Choroid plexus epithelial cell (primary cell): ENCODE data around the gene FOXN4.

Source experiments
- DNase-seq: peaks from one replicate; pipeline ENCODE4 v3.0.0-alpha.2; 2010; ENCODE audit warnings: low read depth
- H3K4me3 ChIP-seq: 2 replicates; pipeline ENCODE4 v1.5.1; 2011; ENCODE audit warnings: low read depth, mild to moderate bottlenecking, control low read depth, low read length, moderate library complexity
- TF ChIP-seq, protein P1 (sequence below): conservative IDR thresholded peaks from 2 replicates; pipeline ENCODE4 v1.5.1; 2011; ENCODE audit warnings: low read depth, mild to moderate bottlenecking, control low read depth, inconsistent platforms, low read length, moderate library complexity

FOXN4 gene

DNA sequence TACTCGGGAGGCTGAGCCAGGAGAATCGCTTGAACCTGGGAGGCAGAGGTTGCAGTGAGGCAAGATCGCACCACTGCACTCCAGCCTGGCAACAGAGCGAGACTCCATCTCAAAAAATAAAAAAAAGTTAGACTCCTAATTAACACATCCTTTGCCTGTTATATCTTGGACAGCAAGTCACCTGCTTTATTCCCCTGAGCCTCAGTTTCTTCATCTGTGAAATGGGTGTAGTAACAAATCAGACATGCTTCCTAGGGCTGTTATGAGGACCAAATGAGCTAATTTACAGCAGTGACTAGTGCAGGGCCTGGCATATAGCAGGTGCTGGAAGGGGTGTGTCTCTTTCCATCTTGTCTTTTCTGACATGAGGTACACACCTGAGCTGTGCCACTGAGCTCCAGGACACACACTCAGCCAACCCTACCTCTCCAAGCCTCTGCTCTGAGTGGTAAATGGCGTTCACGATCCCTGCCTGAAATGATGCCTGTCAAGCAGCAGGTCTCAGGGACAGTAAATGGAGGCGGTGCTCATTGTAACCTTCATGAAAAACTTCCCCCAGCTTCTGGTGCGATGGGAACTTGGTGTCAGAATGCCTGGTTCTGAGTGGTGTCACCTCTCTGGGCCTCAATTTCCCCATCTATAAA is 31.7 kb downstream of the FOXN4 start:
- no peak overlapping the region for H3K4me3 ChIP-seq
- TF ChIP-seq, protein P1, sequence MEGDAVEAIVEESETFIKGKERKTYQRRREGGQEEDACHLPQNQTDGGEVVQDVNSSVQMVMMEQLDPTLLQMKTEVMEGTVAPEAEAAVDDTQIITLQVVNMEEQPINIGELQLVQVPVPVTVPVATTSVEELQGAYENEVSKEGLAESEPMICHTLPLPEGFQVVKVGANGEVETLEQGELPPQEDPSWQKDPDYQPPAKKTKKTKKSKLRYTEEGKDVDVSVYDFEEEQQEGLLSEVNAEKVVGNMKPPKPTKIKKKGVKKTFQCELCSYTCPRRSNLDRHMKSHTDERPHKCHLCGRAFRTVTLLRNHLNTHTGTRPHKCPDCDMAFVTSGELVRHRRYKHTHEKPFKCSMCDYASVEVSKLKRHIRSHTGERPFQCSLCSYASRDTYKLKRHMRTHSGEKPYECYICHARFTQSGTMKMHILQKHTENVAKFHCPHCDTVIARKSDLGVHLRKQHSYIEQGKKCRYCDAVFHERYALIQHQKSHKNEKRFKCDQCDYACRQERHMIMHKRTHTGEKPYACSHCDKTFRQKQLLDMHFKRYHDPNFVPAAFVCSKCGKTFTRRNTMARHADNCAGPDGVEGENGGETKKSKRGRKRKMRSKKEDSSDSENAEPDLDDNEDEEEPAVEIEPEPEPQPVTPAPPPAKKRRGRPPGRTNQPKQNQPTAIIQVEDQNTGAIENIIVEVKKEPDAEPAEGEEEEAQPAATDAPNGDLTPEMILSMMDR: no peak
- no peak for DNase-seq

DNA sequence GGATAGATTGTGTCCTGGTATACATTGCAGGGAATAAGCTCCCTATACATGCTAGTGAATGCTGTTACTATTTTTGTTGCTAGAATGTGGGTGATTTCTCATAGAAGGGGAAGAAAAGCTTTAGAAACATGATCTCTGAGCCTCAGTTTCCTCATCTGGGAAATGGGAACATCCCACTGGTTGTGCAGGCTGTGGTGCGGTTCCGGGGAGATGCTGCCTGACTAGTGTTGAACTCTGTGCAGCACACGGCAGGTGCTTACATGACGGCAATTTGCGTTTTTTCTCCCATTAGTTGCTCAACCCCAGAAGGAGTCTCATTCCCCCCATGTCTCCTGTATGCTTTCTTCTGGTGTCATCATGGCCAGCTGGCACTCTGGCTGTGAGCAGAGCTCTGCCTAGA is 32.9 kb downstream of the FOXN4 start:
- TF ChIP-seq, protein P1: no peak
- no peak overlapping the region for H3K4me3 ChIP-seq
- DNase-seq: no peak

DNA sequence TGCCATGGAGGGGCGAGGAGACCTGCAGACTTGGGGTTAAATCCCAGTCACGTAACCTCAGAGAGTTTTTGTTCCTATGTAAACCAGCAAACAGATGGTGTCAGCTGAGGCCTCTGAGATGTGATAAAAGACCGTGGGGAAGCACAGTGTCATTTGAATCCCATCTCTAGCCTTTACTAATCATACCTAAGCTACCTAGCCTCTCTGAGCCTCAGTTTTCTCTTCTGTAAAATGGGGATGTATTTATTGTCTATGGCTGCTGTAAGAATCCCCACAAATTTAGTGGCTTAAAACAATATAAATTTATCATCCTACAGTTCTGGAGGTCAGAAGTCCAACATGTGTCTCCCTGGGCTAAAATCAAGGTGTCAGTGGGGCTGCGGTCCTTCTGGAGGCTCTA is 33.9 kb downstream of the FOXN4 start:
- no peak for DNase-seq
- TF ChIP-seq, protein P1: no peak
- no peak overlapping the region for H3K4me3 ChIP-seq

DNA sequence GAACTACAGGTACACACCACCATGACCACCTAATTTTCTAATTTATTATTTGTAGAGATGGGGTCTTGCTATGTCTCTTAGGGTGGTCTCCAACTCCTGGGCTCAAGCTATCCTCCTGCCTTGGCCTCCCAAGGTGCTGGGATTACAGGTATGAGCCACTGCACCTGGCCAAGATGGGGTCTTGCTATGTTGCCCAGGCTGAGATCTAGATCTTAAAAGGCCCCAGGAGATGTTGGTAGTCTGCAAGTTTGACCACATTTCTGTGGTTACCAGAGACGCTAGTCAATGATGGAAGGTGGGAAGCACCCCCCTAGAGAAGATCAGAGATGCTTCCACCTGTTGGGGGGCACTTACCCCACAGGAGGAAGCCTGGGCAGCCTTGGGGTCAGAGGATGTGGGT is 34.7 kb downstream of the FOXN4 start:
- TF ChIP-seq, protein P1: no peak
- no peak overlapping the region for H3K4me3 ChIP-seq
- DNase-seq: no peak

DNA sequence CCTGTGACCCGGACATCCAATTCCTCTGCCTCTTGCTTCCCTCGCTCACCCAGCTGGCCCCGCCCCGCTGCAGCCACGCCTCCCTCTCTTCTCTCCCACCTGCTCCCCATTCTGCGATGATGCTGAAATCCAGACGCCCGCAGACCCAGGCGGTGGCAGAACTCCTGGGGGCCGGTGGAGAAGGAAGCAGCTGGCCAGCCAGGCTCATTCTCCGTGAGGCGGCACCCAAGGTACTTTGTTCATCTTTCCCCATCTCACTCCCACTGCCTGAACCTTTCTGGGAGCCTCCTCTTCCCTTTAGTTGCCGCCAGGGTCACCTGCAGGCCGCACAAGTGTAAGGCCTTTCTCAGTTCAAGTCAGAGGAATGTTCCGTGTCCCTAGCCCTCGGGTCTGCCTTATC is 35.7 kb downstream of the FOXN4 start:
- TF ChIP-seq, protein P1: no peak
- DNase-seq: no peak
- H3K4me3 ChIP-seq: no peak overlapping the region

DNA sequence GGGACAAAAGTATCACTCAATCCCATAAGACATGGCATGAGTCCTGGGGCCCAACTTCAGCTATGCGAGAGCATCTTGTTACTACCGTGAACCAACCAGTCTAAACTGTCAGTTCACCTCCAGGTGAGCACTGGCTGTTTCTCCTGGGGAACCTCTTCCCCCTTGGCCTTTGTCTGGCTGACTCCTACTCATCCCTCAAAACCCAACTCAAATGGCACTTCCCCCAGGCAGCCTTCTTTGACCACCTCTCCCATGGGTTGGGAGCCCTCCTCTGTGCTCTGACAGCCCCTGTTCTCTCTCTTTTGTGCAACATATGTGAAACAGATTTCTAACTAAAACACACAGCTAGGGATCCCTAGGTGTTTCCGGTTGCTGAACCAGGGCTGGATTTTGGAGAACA is 37.7 kb downstream of the FOXN4 start:
- TF ChIP-seq, protein P1: no peak
- H3K4me3 ChIP-seq: no peak overlapping the region
- DNase-seq: no peak

DNA sequence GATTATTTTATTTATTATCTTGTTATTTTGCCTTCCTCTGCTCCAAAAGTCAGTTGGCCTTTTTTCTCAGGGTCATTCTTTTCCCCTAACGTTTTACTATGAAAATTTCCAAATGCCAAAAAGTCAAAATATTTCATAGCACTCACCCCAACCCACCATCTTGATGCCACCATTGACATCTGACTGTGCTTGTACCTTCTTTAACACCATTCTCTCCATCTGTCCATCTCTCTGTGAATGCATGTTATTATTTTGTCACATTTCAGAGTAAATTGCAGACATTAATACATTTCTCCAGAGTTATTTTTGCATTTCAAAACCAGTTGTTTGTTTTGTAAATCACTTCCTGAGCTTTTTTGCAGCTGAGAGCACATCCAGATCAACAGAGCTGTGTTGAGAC is 38.6 kb downstream of the FOXN4 start:
- TF ChIP-seq, protein P1: no peak
- no peak for DNase-seq
- no peak overlapping the region for H3K4me3 ChIP-seq
